H1 (cell line): ENCODE measurements around the gene RNF152. TPM values are rescaled to one million over a fixed set of nuclear protein-coding genes. Genes with fewer than 3 reads are reported as not detected.

Experiments
- CTCF ChIA-PET: fragments of 300-600 bp; sonication (Branson Sonifier 250); formaldehyde crosslinking; loops from one replicate; lab custom pipeline; 2021; ENCODE audit not compliant: partially characterized antibody; lab: Charles Lee
- POLR2A ChIA-PET: fragments of 300-600 bp; sonication (Branson Sonifier 250); formaldehyde crosslinking; loops from one replicate; lab custom pipeline; 2021; ENCODE audit warnings: inconsistent platforms; ENCODE audit not compliant: partially characterized antibody; lab: Charles Lee
- DNase-seq, 2 experiments: peaks; one replicate each; pipeline versions ENCODE4 v3.0.0 to v3.0.0-alpha.2; 2010 to 2022; ENCODE audit warnings: low spot score in 2 of 2, low read depth in 1 of 2, mixed read lengths in 1 of 2
- FAIRE-seq: peaks from 2 replicates; lab custom pipeline; 2011; peaks lifted over from hg19 to GRCh38; lab: Jason Lieb, UNC
- H2AFZ ChIP-seq: 2 replicates; pipeline ENCODE4 v1.8.1; 2012; ENCODE audit warnings: low read length, inconsistent platforms
- H2AK5ac ChIP-seq: 2 replicates; pipeline ENCODE4 v1.6.1; 2013; ENCODE audit warnings: low read depth, low read length
- H2BK120ac ChIP-seq: replicated peaks from 2 replicates; pipeline ENCODE3; 2013; ENCODE audit warnings: low read depth, low read length, inconsistent platforms
- H2BK12ac ChIP-seq: 2 replicates; pipeline ENCODE4 v1.6.1; 2013; ENCODE audit warnings: low read depth, low read length
- H2BK15ac ChIP-seq: 2 replicates; pipeline ENCODE4 v1.6.1; 2013; ENCODE audit warnings: low read length
- H2BK20ac ChIP-seq: 2 replicates; pipeline ENCODE4 v1.6.1; 2013; ENCODE audit warnings: low read length
- H2BK5ac ChIP-seq: 2 replicates; pipeline ENCODE4 v1.6.1; 2013; ENCODE audit warnings: low read depth, low read length
- H3K14ac ChIP-seq: 2 replicates; pipeline ENCODE4 v1.6.1; 2013; ENCODE audit warnings: inconsistent platforms; ENCODE audit not compliant: insufficient read length
- H3K18ac ChIP-seq: 2 replicates; pipeline ENCODE4 v1.6.1; 2013; ENCODE audit warnings: low read length; ENCODE audit errors: extremely low read depth
- H3K23ac ChIP-seq: 2 replicates; pipeline ENCODE4 v1.6.1; 2013; ENCODE audit warnings: inconsistent platforms; ENCODE audit not compliant: insufficient read length
- H3K23me2 ChIP-seq: 2 replicates; pipeline ENCODE4 v1.6.1; 2013; ENCODE audit warnings: low read depth, low read length
- H3K27ac ChIP-seq: 2 replicates; pipeline ENCODE4 v1.6.1; 2011; ENCODE audit warnings: low read depth, low read length, inconsistent platforms
- H3K27me3 ChIP-seq, 4 experiments: replicated peaks in 1 of 4; 1 replicate in 1 of 4; 2 replicates in 3 of 4; pipeline versions ENCODE4 v1.6.1 to v1.8.1; 2011 to 2013; ENCODE audit warnings: low read length in 3 of 4, mild to moderate bottlenecking in 3 of 4, inconsistent platforms in 2 of 4, mixed read lengths in 2 of 4, moderate library complexity in 1 of 4; ENCODE audit not compliant: control insufficient read depth in 3 of 4, insufficient read depth in 3 of 4; ENCODE audit errors: extremely low read depth in 1 of 4
- H3K36me3 ChIP-seq, 4 experiments: 2 replicates each; pipeline versions ENCODE4 v1.6.1 to v1.8.1; 2011 to 2013; ENCODE audit warnings: mild to moderate bottlenecking in 4 of 4, low read length in 3 of 4, moderate library complexity in 2 of 4, control low read depth in 1 of 4, inconsistent platforms in 1 of 4; ENCODE audit not compliant: insufficient read depth in 4 of 4, control insufficient read depth in 2 of 4
- H3K4ac ChIP-seq: replicated peaks from 2 replicates; pipeline ENCODE3; 2013; ENCODE audit warnings: low read length, low read depth, mixed read lengths, inconsistent platforms; ENCODE audit not compliant: insufficient read length
- H3K4me1 ChIP-seq, 4 experiments: replicated peaks in 1 of 4; 1 replicate in 1 of 4; 2 replicates in 3 of 4; pipeline versions ENCODE4 v1.6.1 to v1.8.1; 2011 to 2013; ENCODE audit warnings: low read length in 3 of 4, inconsistent platforms in 2 of 4, mixed read lengths in 1 of 4; ENCODE audit not compliant: insufficient read depth in 4 of 4, control insufficient read depth in 3 of 4
- H3K4me2 ChIP-seq, 2 experiments: 2 replicates each; pipeline versions ENCODE4 v1.6.1 to v1.8.1; 2011 to 2013; ENCODE audit warnings: low read depth in 2 of 2, low read length in 2 of 2, control low read depth in 1 of 2, inconsistent platforms in 1 of 2, mild to moderate bottlenecking in 1 of 2; ENCODE audit not compliant: insufficient read depth in 1 of 2
- H3K4me3 ChIP-seq, 4 experiments: fragments of 200-600, 300-600 bp in 1 of 4; sonication (generic), shearing (Covaris generic), sonication (Bioruptor Twin) in 1 of 4; 2 replicates each; pipeline versions ENCODE4 v1.5.1 to v1.8.1; 2011 to 2016; ENCODE audit warnings: low read length in 4 of 4, low read depth in 3 of 4, control low read depth in 2 of 4, inconsistent platforms in 2 of 4, mild to moderate bottlenecking in 2 of 4, mixed read lengths in 1 of 4, moderate library complexity in 1 of 4; ENCODE audit not compliant: insufficient read depth in 2 of 4; ENCODE audit errors: extremely low read depth in 1 of 4
- H3K56ac ChIP-seq: replicated peaks from 2 replicates; pipeline ENCODE3; 2013; ENCODE audit warnings: low read depth, mild to moderate bottlenecking, mixed read lengths, low read length, inconsistent platforms; ENCODE audit not compliant: insufficient read length
- H3K79me1 ChIP-seq: 2 replicates; pipeline ENCODE4 v1.6.1; 2013; ENCODE audit warnings: low read depth, low read length, control low read depth
- H3K79me2 ChIP-seq, 2 experiments: 2 replicates each; pipeline versions ENCODE4 v1.6.1 to v1.8.1; 2012 to 2013; ENCODE audit warnings: low read length in 2 of 2, mild to moderate bottlenecking in 2 of 2, inconsistent platforms in 1 of 2; ENCODE audit not compliant: insufficient read depth in 2 of 2, control insufficient read depth in 1 of 2
- H3K9ac ChIP-seq, 4 experiments: replicated peaks in 1 of 4; 1 replicate in 1 of 4; 2 replicates in 3 of 4; pipeline versions ENCODE4 v1.6.1 to v1.8.1; 2011 to 2013; ENCODE audit warnings: low read depth in 3 of 4, low read length in 3 of 4, control low read depth in 2 of 4, mild to moderate bottlenecking in 2 of 4, moderate library complexity in 2 of 4, inconsistent platforms in 1 of 4; ENCODE audit errors: extremely low read depth in 1 of 4
- H3K9me3 ChIP-seq, 2 experiments: 2 replicates each; pipeline versions ENCODE4 v1.6.1 to v1.8.1; 2012 to 2013; ENCODE audit warnings: mild to moderate bottlenecking in 2 of 2, moderate library complexity in 2 of 2, control low read depth in 1 of 2, inconsistent platforms in 1 of 2, low read depth in 1 of 2, low read length in 1 of 2, mixed read lengths in 1 of 2; ENCODE audit not compliant: insufficient read depth in 2 of 2
- H4K20me1 ChIP-seq, 2 experiments: replicated peaks in 1 of 2; 2 replicates each; pipeline versions ENCODE3 to v1.8.1; 2011 to 2013; ENCODE audit warnings: inconsistent platforms in 2 of 2, low read length in 2 of 2, mild to moderate bottlenecking in 1 of 2; ENCODE audit not compliant: insufficient read depth in 2 of 2, control insufficient read depth in 1 of 2
- H4K5ac ChIP-seq: 2 replicates; pipeline ENCODE4 v1.6.1; 2013; ENCODE audit warnings: low read length, low read depth, mixed read lengths, inconsistent platforms; ENCODE audit not compliant: insufficient read length
- H4K8ac ChIP-seq: 2 replicates; pipeline ENCODE4 v1.8.0; 2013; ENCODE audit warnings: mild to moderate bottlenecking, moderate library complexity, low read length, inconsistent platforms; ENCODE audit not compliant: insufficient read depth; ENCODE audit errors: extremely low read depth
- H4K91ac ChIP-seq: replicated peaks from 2 replicates; pipeline ENCODE3; 2013; ENCODE audit warnings: low read length, mixed read lengths, inconsistent platforms; ENCODE audit not compliant: insufficient read length
- CEBPB ChIP-seq: IDR thresholded peaks from 2 replicates; pipeline ENCODE4 v1.6.1; 2012; ENCODE audit warnings: low read depth, low read length
- POLR2AphosphoS5 ChIP-seq: IDR thresholded peaks from 2 replicates; pipeline ENCODE4 v1.6.1; 2011; ENCODE audit warnings: low read depth, low read length
- WGBS, 2 experiments: shearing (Covaris generic) in 1 of 2; methylation state at CpG; one replicate each; pipeline versions ENCODE4 v1.1.6 to v1.1.7; 2013 to 2015; ENCODE audit warnings: low lambda C conversion rate in 2 of 2, mixed read lengths in 2 of 2, inconsistent platforms in 1 of 2, low coverage in 1 of 2, missing lambda C conversion rate in 1 of 2; ENCODE audit not compliant: insufficient replicate concordance in 2 of 2, insufficient coverage in 1 of 2, insufficient read length in 1 of 2; ENCODE audit errors: extremely low coverage in 1 of 2, missing lambda C conversion rate in 1 of 2; 5-methylcytosine and 5-hydroxymethylcytosine counted together
- polyA plus RNA-seq, 7 experiments: library from polyadenylated mRNA; depleted of rRNA in 3 of 7; stranded (reverse) in 5 of 7; unstranded in 2 of 7; fragments of >200 nt in 5 of 7; fragments of 200-250 nt in 2 of 7; gene quantifications; 1 replicate in 5 of 7; 2 replicates in 1 of 7; 4 replicates in 1 of 7; pipeline versions ENCODE4 v1.2.1 to v1.2.3, GENCODE V29; 2011 to 2013; ENCODE audit warnings: missing spikeins in 2 of 7, mixed read lengths in 2 of 7
- total RNA-seq: library from RNA; stranded (reverse); fragmentation: NEBNext Ultra II Directional; extraction: Animal tissue kit (Norgen Biotek cat#: 25700); gene quantifications from 2 replicates; pipeline ENCODE4 v1.2.1, GENCODE V29; 2021

The RNF152 gene
- total and polyA plus RNA-seq, 2 of the 8 experiments (the other 6 are each of a cell fraction or from before 2014, with no cell fraction given) = 1.1 to 2.7 TPM

DNA sequence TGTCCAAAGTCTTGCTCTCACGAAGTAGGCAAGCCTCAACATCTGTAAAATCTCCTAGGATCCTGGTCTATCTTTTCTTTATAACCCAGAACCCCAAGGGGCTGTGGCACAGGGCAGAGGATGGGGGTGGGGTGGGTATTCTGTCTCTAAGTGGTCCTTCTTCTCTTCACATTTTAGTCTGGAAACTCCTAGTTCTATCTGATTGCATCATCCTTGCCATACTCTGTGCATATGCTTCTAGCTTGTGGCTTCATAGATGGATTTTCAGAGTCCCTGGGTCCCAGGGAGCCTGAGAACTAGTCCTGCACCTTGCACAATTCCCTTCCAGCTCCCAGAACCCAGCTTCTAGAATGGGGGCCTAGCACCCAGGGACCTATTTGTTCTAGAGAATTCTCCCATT is 52.5 kb downstream of the RNF152 start:
- H3K9me3 ChIP-seq = no peaks in the 10 kb centered on the region
- no peaks in the 10 kb centered on the region for H4K20me1 ChIP-seq
- no peaks in the 10 kb centered on the region for H3K23me2 ChIP-seq
- H2BK20ac ChIP-seq = no peak overlapping the region
- no peak overlapping the region for H3K23ac ChIP-seq
- 82% methylated on average over 1 of the region's 1 CpG; no CpG with 5 or more reads in 1 of the 2 experiments for WGBS, 2 experiments
- no peak overlapping the region for H3K14ac ChIP-seq
- no peak overlapping the region for H4K8ac ChIP-seq
- no peak overlapping the region for H2BK15ac ChIP-seq
- H2BK12ac ChIP-seq = no peak overlapping the region
- FAIRE-seq = no peak
- no peaks in the 10 kb centered on the region for H3K79me2 ChIP-seq
- no peak overlapping the region for H3K4me3 ChIP-seq
- H4K5ac ChIP-seq = no peak overlapping the region
- H3K4me2 ChIP-seq = no peak overlapping the region
- H4K91ac ChIP-seq = no peak overlapping the region
- no peaks in the 10 kb centered on the region for H3K79me1 ChIP-seq
- no peaks in the 10 kb centered on the region for H3K36me3 ChIP-seq
- H3K4ac ChIP-seq = no peak overlapping the region
- H3K27ac ChIP-seq = no peak overlapping the region
- no peak overlapping the region for H2BK5ac ChIP-seq
- H2AFZ ChIP-seq = no peak overlapping the region
- H2AK5ac ChIP-seq = no peak overlapping the region
- CTCF ChIA-PET = interaction anchor here (0.9 to 1.5 kb wide), 3 partner anchors 145 to 291 kb away, joined by 3 to 5 read pairs (median 3); no protein-coding TSS in a partner anchor
- H3K18ac ChIP-seq = no peak overlapping the region
- TF ChIP-seq CEBPB (0 out of 2 replicates have a peak, but pooled peaks have one; percentile 28), POLR2AphosphoS5 (no peak)
- POLR2A ChIA-PET = no interaction called here
- H3K9ac ChIP-seq = no peak overlapping the region
- H3K4me1 ChIP-seq = no peaks in the 10 kb centered on the region
- no peak for DNase-seq
- H3K56ac ChIP-seq = no peak overlapping the region
- H2BK120ac ChIP-seq = no peak overlapping the region
- no peaks in the 10 kb centered on the region for H3K27me3 ChIP-seq
